T-helper 1 cell (primary cell): ENCODE measurements around the gene FRMD5.

Experiments
- DNase-seq, 5 donors: peaks; one replicate each; pipeline ENCODE4 v3.0.0-alpha.2; 2012 to 2020

The FRMD5 gene

GRCh38 chr15:44159492-44159891 lies 35.6 kb downstream of the FRMD5 start:
- no peak for DNase-seq

DNA sequence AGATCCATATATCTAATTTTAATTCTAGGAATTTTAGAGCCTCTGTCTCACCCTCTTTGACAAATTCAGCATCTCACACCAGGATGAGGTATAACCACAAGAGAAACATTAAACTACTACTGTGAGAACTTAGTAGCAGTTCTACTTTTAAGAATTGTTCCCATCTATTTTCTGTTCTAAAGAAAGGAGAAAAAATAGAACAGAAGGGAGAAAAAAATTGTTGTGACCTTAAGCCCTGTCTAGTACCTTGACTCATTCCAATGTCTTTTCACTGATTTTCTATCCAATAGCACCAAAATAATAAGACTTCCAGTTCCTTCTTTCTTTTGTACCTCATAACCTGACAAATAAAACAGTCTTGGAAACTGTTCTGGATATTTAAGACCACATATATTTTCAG lies 37.0 kb downstream of the FRMD5 start:
- no peak for DNase-seq

DNA sequence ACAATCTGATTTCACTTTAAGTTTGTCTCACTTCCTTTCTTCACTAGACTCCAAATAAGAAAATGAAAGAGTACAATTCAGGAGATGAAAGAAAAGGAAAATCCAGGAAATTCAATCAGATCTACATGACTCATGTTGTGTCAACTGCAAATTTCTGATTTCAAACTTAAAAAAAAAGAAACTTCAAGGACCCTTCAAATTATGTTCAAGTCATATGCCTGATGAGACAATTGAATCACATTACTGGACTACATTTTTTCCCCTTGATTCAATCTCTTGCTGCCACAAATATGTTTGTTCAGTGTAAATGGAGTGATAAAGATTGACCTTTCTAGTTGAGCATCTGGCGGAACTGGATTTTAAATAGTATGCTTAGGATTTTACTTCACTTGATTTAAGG lies 37.4 kb downstream of the FRMD5 start:
- no peak for DNase-seq

DNA sequence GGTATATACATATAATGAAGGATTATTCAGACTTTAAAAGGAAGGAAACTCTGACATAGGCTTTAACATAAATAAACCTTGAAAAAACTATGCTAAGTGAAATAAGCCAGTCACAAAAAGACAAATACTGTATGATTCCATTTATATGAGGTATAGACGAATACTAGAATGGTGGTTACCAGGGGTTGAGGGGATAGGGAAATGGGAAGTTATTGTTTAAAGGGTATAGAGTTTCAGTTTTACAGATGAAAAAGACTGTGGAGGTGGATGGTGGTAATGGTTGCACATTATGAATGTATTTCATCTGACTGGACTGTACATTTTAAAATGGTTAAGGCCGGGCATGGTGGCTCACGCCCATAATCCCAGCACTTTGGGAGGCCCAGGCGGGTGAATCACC lies 41.7 kb downstream of the FRMD5 start:
- DNase-seq: no peak

GRCh38 chr15:44149224-44149623 lies 45.8 kb downstream of the FRMD5 start:
- DNase-seq: no peak

GRCh38 chr15:44148580-44148979 lies 46.5 kb downstream of the FRMD5 start:
- no peak for DNase-seq

GRCh38 chr15:44147636-44148035 lies 47.4 kb downstream of the FRMD5 start:
- DNase-seq: no peak

DNA sequence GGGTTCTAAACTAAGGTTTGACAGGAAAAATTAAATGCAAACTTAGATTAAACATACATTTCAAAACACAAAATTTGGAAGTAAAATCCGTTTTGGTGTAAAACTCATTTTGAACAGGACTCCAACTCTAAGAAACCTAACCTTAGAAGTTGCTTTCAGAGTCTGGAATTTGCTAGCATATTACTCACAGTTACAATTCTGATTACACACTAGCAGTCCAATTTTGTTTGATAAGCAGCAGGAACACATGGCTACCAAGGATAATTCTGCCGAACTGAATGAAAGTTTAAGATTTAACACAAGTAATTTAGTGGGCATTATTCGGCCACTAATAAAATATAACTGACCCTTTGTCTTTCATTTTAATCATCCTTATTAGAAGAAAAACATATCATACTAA lies 49.6 kb downstream of the FRMD5 start:
- DNase-seq: no peak

DNA sequence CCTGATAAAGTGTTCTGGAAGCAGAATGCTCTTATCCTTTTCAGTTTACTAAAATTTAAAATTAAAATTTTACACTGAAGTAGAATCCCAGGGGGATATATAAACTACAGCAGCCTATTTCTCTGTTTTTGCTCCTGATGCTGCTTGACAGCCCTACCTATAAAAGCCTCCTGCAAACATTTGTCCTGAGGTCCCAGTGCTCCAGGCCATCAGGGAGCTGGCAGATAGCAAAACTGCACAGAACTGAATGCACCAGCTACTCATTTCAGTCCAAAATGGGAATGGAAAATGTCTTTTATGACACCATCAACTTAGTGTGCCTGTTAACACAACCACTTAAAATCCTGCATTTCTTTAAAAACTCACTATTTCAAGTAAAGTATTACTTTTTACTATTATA lies 50.1 kb downstream of the FRMD5 start:
- no peak for DNase-seq

- DNase-seq: no peak
Measured at GRCh38 chr15:44144184-44144583, 50.9 kb downstream of the FRMD5 start.

DNA sequence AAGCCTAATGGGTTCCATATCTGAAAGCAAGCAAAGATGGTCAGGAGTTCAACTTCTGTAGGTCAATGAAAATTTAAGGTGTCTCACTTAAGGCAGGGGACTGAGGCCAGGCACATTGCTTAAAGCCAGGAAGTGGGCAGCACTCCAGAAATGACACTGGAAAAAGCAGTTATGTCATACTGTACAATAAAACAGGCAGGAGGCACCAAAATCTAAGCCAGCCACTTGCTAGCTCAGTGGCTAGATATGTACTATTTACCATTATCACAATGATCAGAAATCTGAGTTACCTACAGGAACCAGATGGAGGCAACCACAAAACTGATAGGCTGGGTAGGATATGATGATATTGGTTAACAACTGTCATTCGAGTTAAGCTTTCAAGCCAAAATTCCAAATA lies 57.3 kb downstream of the FRMD5 start:
- DNase-seq: no peak

DNA sequence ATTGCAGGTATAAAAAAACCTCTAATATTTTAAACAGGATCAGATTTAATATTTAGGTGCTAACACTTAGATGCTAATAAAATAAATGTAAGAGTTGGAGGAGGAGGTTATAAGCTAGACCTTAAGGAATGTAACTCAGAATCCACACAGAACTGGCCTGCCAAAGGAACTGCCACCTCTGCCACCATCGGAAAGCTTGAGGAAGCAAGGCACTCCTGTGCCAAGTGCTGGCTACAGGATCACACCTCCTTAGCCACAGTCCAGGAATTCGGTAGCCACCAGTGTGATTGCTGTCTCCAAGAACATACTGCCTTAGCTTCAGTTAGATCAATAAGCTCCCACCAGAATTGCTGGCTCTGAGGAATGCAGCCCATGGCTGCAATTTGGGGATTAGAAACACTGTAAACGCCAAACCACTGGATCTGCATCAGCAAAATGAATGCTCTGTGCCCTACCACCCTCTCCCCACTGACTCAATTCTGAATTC lies 58.0 kb downstream of the FRMD5 start:
- no peak for DNase-seq

DNA sequence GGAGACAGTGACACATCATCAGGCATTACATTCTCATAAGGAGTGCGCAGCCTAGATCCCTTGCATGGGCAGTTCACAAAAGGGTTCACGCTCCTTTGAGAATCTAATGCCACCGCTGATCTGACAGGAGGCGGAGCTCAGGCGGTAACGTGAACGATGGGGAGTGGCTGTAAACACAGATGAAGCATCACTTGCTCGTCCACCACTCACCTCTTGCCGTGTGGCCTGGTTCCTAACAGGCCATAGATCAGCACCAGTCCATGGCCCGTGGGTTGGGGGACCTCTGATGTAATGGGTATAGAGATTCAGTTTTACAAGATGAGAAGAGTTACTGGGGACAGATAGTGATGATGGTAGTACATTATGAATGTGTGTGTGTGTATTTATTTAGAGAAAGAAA lies 63.0 kb downstream of the FRMD5 start:
- DNase-seq: no peak

GRCh38 chr15:44130778-44131177 lies 64.3 kb downstream of the FRMD5 start:
- no peak for DNase-seq

DNA sequence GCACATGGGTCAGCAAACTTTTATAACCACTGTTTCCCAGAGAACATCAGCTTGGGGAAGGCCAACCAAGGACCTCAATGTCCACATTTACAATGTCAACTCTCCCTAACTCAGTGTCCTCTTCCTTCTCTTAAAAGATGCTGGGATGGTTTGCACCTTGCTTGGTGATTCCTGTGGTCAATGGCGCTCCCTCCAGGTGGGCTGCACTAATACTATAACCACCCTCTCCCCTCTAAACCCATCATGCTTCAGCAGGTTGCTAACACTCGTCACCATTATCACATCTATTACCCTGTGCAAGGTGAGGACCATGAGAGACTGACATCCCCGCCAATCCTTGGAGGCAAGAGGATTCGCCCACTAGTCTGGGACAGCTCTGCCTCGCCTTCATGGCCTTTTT lies 65.2 kb downstream of the FRMD5 start:
- no peak for DNase-seq

- no peak for DNase-seq
Measured at GRCh38 chr15:44128443-44128842, 66.6 kb downstream of the FRMD5 start.

DNA sequence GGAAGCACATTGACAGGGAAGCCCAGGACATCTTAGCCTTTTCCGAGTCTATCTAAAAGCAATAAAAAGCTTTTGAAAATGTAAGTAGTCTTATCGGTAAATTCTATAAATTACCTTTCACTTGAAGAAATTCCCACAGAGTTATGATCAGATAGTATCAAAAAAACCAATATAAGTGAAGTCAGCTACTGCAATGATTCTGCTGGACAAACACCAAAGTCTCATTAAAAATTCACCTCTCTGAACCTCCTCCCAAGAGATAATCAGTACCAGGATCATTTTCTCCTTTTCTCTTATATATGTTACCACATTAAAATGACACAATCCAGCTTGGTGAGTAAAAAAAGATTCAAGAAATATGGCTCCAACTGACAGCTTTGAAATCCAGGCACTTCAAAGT lies 69.2 kb downstream of the FRMD5 start:
- no peak for DNase-seq

- DNase-seq: no peak
Measured at GRCh38 chr15:44102675-44103254, 92.3 kb downstream of the FRMD5 start.

- no peak for DNase-seq
Measured at GRCh38 chr15:44101944-44102343, 93.1 kb downstream of the FRMD5 start.

DNA sequence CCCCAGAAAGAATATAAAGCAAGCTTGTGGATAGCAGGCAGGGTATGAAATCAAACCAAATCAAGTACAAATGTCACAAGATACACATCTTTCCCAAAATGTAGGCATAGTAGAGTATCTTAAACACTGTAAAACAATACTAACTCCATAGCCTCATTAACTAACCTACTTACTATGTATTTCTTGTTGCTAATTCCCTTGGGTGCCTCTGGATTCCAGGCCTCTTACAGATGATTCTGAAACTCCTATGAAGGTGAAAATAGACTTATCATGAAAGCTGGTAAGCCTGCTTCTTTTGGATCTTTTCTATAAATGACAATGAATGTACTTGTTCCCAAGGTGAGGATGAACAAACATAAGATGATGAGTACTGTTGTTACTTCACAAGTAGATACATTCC lies 93.8 kb downstream of the FRMD5 start:
- DNase-seq: no peak

GRCh38 chr15:44099671-44100070 lies 95.4 kb downstream of the FRMD5 start:
- no peak for DNase-seq

DNA sequence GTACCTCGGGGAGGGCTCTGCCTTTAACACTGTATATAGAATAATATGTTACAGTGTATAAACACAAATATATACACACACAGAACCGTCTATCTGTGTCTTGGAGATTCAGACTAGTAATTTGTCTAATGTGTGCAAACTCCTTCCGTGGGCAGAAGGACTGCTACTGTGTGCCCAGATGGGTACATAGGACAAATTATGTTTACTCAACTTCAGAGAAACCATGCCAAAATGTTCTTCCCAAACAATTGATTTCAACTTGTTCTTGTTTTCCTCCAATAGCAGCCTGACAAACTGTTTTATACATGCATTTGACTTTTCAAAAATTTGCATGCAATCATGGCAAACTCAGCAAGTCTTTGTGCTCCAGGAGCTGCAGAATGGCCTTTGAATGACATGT lies 97.5 kb downstream of the FRMD5 start:
- DNase-seq: no peak

GRCh38 chr15:44096596-44096995 lies 98.5 kb downstream of the FRMD5 start:
- DNase-seq: no peak

- no peak for DNase-seq
Measured at GRCh38 chr15:44094781-44095180, 100.3 kb downstream of the FRMD5 start.

DNA sequence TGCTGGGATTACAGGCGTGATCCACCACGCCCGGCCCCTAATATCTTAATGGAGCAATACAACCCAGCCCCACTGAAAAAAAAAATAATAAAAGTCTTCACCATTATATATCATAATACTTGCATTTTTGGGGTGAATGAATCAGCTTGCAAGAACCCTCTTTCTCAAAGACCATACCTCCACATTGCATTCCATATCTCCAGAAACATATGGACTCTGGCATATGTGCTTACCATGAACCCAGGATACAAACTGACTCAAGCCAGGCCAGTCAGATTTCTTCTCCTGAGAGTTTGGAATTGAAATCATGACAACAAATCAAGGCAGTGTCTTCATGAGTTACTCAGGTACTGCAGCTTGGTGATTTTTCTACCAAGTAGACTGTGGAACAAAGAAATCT lies 101.2 kb downstream of the FRMD5 start:
- DNase-seq: no peak

DNA sequence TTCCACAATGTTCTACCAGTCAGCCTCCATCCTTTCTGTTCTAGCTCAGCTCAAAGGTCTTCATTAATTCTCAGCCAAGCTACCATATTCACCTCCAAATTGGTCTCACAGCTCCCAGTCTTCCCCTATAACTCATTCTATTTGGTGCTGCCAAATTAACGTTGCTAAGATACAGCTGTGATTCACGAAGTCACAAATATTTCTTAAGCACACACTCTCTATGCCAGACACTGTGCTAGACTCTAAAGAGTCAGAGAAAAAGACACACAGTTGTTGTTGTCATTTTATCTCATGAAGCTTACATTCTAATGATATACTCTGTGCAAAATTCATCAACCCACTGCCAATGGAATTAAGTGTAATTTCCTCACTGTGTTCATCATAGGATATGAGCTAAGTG lies 102.8 kb downstream of the FRMD5 start:
- no peak for DNase-seq
